ENCODE data around the gene B4GALNT4. TPM values are rescaled to one million over a fixed set of nuclear protein-coding genes. Genes with fewer than 3 reads are reported as not detected.

Gene B4GALNT4
- total and polyA plus RNA-seq, 2 of the 8 experiments (the other 6 are each of a cell fraction or from before 2014, with no cell fraction given) = 40.9 to 76.3 TPM

DNA sequence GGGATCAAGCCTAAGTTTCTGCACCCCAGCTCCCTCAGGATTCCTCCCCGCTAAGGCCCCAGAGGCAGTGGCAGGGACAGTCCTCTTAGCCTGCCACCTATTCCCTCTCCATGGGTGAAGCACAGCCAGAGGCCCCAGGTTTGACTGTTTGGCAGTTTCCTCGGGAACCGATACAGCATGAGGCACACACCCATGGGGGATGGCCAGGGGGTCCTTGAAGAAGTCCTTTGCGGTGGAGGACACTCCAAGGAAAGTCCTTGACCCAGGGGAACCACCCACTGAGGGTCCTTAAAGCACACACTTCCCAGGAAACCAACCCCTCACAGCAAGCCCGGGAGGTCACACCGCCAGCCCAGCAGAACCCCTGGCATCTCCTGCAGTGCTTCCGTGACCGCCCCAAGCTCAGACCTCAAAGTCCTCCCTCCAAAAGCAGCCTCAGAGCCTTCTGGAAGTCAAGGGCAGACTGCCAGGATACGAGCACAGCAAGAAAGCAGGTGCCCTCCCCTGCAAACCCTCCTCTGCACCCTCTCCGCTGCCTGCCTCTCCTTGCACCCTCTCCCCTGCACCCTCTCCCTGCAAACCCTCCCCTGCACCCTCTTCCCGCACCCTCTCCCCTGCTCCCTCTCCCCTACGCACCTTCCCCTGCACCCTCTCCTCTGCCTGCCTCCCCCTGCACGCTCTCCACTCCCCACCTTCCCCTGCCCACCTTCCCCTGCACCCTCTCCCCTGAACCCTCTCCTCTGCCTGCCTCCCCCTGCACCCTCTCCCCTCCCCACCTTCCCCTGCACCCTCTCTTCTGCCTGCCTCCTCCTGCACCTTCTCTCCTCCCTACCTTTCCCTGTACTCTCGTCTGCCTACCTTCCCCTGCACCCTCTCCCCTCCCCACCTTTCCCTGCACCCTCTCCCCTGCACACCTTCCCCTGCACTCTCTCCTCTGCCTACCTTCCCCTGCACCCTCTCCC lies 44.1 kb downstream of the B4GALNT4 start:
- Histone ChIP-seq H3K79me1 (ENCODE audit: low read depth, low read length) (peaks cover 7% of the 10 kb centered on the region), H3K4ac (replicated peaks; ENCODE audit: insufficient read length, low read depth, low read length) (no peak overlapping the region), H3K27me3 (replicated peaks in 1 of 4; ENCODE audit: control insufficient read depth in 3 of 4, extremely low read depth in 1 of 4, insufficient read depth in 3 of 4, low read length in 3 of 4) (peaks cover 0 to 13% (median 4%) of the 10 kb centered on the region in 4 experiments; a peak in 5 of 7 replicates), H4K8ac (ENCODE audit: extremely low read depth, insufficient read depth, low read length) (no peak overlapping the region), H3K14ac (ENCODE audit: insufficient read length) (no peak overlapping the region), H2BK15ac (ENCODE audit: low read length) (0 out of 2 replicates have a peak overlapping the region, but pooled peaks have one; percentile 61), H3K27ac (ENCODE audit: low read depth, low read length) (no peak overlapping the region), H2BK20ac (ENCODE audit: low read length) (no peak overlapping the region), H3K23me2 (ENCODE audit: low read depth, low read length) (peaks cover 9% of the 10 kb centered on the region; the same call in 1 of the 2 replicates), H4K5ac (ENCODE audit: insufficient read length, low read depth, low read length) (no peak overlapping the region), H3K23ac (ENCODE audit: insufficient read length) (no peak overlapping the region), H3K4me1 (replicated peaks in 1 of 4; ENCODE audit: control insufficient read depth in 3 of 4, insufficient read depth in 4 of 4, low read length in 3 of 4) (peaks cover 0 to 26% (median 16%) of the 10 kb centered on the region in 4 experiments; a peak in 6 of 7 replicates), H3K56ac (replicated peaks; ENCODE audit: insufficient read length, low read depth, low read length) (no peak overlapping the region), H2BK5ac (ENCODE audit: low read depth, low read length) (no peak overlapping the region), H4K20me1 (replicated peaks in 1 of 2; ENCODE audit: control insufficient read depth in 1 of 2, insufficient read depth in 2 of 2, low read length in 2 of 2) (peaks cover 11 to 13% of the 10 kb centered on the region in 2 experiments), H3K36me3 (ENCODE audit: control insufficient read depth in 2 of 4, insufficient read depth in 4 of 4, low read length in 3 of 4) (no peaks in the 10 kb centered on the region), H3K18ac (ENCODE audit: extremely low read depth, low read length) (no peak overlapping the region), H4K91ac (replicated peaks; ENCODE audit: insufficient read length, low read length) (no peak overlapping the region), H2AK5ac (ENCODE audit: low read depth, low read length) (no peak overlapping the region), H3K9ac (replicated peaks in 1 of 4; ENCODE audit: extremely low read depth in 1 of 4, low read depth in 3 of 4, low read length in 3 of 4) (no peak overlapping the region), H2AFZ (ENCODE audit: low read length) (no peak overlapping the region), H2BK120ac (replicated peaks; ENCODE audit: low read depth, low read length) (no peak overlapping the region), H2BK12ac (ENCODE audit: low read depth, low read length) (no peak overlapping the region), H3K4me3 (ENCODE audit: extremely low read depth in 1 of 4, insufficient read depth in 2 of 4, low read depth in 3 of 4, low read length in 4 of 4) (no peak overlapping the region), H3K79me2 (ENCODE audit: control insufficient read depth in 1 of 2, insufficient read depth in 2 of 2, low read length in 2 of 2) (peaks cover 0 to 19% of the 10 kb centered on the region in 2 experiments; a peak in 1 of 4 replicates), H3K4me2 (ENCODE audit: insufficient read depth in 1 of 2, low read depth in 2 of 2, low read length in 2 of 2) (no peak overlapping the region), H3K9me3 (ENCODE audit: insufficient read depth in 2 of 2, low read depth in 1 of 2, low read length in 1 of 2) (no peaks in the 10 kb centered on the region)
- ChIA-PET CTCF (ENCODE audit: partially characterized antibody) (interaction anchor here (1.6 kb wide), 1 partner anchor 38 kb away, joined by 4 read pairs; no protein-coding TSS in a partner anchor), POLR2A (ENCODE audit: partially characterized antibody) (interaction anchor here (0.5 to 1.4 kb wide), 8 partner anchors 11 to 74 kb away, joined by 3 to 5 read pairs (median 3); no protein-coding TSS in a partner anchor)
- FAIRE-seq = no peak
- TF ChIP-seq JUN (IDR thresholded peaks at IDR 0.05; ENCODE audit: low read depth, low read length) (no peak), TBP (IDR thresholded peaks at IDR 0.05; ENCODE audit: low read depth, low read length) (no peak), SAP30 (IDR thresholded peaks at IDR 0.05; ENCODE audit: insufficient read depth, insufficient replicate concordance, low read length) (no peak), EZH2 (IDR thresholded peaks at IDR 0.05; ENCODE audit: low read depth, low read length, severe bottlenecking) (no peak), BCL11A (IDR thresholded peaks at IDR 0.05; ENCODE audit: low read depth in 2 of 2, low read length in 2 of 2) (no peak), CBX8 (IDR thresholded peaks at IDR 0.05; ENCODE audit: borderline replicate concordance, low read depth, low read length) (no peak), CHD1 (IDR thresholded peaks at IDR 0.05; ENCODE audit: low read depth, low read length) (no peak), TAF1 (IDR thresholded peaks at IDR 0.05; ENCODE audit: low read depth, low read length) (no peak), SP4 (IDR thresholded peaks at IDR 0.05; ENCODE audit: low read length) (no peak)
- WGBS, 2 experiments (ENCODE audit: extremely low coverage in 1 of 2, insufficient coverage in 1 of 2, insufficient read length in 1 of 2, insufficient replicate concordance in 2 of 2, low coverage in 1 of 2, low lambda C conversion rate in 2 of 2, missing lambda C conversion rate in 1 of 2) = 83% methylated on average over 9 of the region's 14 CpGs; no CpG with 5 or more reads in 1 of the 2 experiments
- peak in 1 of 2 experiments; percentile 45 for DNase-seq (ENCODE audit: low read depth in 1 of 2, low spot score in 2 of 2)

All from H1 (cell line).